ENCODE measurements around the gene TOE1.
"Not testable (repeated sequence)": the region's sequence is repeated elsewhere in the genome, so short reads cannot be mapped to it uniquely, and the experiment has no call there.

TOE1 gene

DNA sequence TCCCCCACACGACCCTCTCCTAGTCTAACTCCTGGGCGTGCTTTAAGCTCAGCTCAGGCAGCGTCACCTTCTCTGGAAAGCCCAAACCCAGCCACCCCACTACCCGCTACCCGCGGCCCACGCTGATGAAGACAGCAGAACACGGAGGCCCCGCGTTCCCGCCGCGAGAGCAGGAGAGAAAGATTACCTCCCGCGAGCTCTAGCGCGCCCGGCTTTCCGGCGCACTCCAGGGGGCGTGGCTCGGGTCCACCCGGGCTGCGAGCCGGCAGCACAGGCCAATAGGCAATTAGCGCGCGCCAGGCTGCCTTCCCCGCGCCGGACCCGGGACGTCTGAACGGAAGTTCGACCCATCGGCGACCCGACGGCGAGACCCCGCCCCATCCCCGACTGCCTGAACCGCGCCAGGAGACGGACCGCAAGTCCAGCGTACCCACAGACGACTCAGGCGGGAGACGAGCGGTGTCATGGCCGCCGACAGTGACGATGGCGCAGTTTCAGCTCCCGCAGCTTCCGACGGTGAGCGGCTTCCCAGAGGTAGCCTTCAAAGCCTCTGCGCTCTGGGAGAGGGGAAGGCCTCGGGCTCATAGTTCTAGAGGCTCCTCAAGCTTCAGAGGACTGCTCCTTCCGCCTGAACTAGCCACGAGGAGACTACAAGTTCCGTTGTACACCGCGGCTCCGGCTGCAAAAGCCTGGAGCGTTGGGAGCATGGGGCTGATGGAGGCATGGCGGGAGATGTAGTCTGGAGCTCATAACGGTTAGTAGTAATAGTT lies at the start of gene TOE1, which contains the start of gene MUTYH:
TOE1 (plus strand) TSS at position 382 of the 770 bp plus-strand sequence; CDS start at position 465, 83 bp downstream.
MUTYH (minus strand) TSS at position 652 of the 770 bp plus-strand sequence. CDS start 5,935 bp downstream, outside the sequence.
- DNase-seq: peak; percentile 94 to 97

DNA sequence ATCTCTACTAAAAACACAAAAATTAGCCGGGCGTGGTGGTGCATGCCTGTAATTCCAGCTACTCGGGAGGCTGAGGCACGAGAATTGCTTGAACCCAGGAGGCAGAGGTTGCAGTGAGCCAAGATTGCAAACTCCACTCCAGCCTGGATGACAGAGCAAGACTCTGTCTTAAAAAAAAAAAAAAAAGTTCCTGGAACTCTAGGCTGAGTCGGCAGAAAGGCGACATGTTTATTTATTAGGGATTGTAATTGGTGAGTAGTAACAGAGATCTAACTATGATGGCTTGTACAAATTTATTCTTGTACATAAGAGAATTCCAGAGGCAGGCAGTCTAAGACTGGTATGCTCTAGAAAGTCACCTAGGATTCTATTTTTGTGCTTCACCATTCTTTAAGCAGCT lies 49.0 kb upstream of the TOE1 start:
- DNase-seq: not testable (repeated sequence)

DNA sequence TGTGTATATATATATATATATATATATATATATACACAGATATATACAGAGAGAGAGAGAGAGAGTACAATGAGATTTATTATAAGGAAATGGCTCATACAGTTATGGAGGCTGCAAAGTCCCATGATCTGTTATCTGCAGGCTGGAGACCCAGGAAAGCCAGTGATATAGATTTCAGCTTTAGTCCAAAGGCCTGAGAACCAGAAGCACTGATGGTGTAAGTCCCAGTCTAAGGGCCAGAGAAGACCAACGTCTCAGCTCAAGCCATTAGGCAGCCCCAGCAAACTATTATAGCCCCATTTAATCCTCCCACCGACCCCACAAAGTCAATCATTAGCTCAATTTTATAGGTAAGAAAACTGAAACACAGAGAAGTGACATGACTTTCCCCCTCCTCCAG lies 48.3 kb upstream of the TOE1 start:
- no peak for DNase-seq

DNA sequence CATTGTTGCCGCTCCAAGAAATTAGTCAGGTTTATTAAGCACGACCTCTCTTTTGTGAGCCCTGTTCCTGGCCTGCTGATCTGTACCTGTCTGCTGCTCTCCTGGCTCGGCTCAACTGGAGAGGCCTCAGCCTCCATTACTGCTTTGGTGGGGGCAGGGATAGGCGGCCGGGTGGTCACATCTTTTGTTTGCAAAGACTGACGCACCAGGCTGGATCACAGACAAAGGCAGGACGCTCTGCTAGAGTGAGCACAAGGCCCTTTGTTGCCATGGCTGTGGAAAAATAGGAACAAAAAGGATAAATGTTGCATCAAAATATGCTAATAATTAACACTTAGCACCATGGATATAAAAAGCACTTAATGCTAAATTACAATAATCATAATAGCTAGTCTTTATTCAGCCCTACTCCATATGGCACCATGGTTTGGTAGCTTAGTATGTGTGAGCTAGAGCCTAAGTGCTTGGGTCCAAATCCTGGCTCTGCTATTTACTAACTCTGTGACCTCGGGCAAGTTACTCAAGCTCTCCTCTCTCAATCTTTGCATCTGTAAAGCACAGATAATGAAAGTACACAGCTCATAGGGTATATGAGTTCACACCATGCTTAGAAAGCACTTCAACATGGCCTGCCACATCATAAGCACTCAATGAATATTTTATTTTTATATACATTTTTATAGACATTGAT lies 42.2 kb upstream of the TOE1 start:
- no peak for DNase-seq

DNA sequence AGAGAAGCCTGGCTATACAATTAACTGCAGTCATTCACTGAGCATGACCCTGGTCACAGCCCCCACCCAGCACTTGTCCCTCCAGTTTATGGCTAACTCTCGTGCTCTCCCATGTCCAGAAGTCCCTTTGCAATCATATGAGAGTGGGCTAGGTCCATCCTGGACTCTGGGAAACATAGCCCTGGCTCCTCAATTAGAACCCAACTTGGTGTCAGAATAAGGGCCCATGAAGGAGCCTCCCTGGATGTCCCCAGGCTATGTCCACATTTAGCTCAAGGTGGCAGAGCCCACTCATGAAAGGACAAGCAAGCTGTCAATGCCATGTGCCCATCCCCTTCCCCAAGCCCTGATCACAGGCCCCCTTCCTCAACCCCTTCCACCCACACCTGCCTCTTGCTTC lies 40.7 kb upstream of the TOE1 start:
- DNase-seq: no peak

DNA sequence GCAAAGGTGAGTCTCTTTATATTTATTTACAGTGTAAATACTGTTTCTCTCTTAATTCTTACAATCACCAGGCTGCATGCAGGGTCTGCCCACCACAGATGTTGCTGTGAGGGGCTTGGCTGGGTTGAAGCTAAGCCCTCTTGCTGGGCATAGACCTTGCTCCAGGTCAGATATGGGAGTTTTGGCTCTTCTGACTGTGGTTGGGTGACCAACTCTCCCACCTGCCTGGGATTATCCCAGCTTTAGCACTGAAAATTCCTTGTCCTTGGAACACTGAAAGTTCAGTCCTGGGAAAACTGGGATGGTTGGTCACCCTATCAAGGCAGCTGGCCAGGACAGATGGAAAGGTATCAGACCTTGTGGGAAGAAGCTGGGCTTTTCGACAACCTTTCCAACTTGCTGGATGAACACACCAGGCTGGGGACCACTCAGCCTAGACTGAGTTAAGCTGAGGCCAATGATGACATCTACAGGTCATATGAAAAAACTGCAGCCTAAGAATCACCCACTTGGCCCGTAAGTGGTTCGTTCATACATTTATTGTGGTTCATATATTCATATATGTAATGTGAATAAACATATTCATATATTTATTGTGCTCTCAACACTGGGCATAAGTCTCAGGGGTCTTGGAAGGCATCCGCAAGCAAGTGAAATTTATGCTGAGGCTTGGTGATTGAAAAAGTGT lies 39.8 kb upstream of the TOE1 start:
- DNase-seq: peak; percentile 83 to 86

DNA sequence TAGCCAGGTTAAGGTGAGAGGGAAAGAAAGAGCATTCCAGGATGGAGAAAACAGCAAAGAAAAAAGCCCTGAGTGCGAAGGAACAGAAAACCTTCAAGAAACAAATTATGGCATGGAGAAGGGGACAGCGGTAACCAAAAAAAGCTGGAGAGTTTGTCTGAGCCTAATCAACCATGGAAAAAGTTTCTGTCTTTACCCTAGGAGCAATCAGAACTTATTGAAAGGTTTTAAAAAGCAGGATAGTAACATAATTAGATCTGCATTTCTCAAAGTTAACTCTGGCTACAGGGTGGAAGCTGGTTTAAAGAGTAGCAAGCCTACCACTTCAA lies 39.3 kb upstream of the TOE1 start:
- no peak for DNase-seq

DNA sequence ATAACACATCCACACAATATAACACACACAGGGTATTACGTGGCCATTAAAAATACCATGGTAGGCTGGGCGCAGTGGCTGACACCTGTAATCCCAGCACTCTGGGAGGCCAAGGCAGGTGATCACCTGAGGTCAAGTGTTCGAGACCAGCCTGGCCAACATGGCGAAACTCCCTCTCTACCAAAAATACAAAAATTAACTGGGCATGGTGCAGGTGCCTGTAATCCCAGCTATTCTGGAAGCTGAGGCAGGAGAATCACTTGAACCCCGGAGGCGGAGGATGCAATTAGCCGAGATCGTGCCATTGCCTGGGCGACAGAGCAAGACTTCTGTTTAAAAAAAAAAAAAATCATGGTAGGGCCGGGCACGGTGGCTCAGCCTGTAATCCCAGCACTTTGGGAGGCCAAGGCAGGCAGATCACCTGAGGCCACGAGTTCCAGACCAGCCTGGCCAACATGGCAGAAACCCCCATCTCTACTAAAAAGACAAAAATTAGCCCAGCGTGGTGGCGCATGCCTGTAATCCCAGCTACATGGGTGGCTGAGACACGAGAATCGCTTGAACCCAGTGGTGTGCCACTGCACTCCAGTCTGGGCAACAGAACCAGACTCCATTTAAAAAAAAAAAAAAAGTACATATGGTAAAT lies 37.3 kb upstream of the TOE1 start:
- DNase-seq: no peak

DNA sequence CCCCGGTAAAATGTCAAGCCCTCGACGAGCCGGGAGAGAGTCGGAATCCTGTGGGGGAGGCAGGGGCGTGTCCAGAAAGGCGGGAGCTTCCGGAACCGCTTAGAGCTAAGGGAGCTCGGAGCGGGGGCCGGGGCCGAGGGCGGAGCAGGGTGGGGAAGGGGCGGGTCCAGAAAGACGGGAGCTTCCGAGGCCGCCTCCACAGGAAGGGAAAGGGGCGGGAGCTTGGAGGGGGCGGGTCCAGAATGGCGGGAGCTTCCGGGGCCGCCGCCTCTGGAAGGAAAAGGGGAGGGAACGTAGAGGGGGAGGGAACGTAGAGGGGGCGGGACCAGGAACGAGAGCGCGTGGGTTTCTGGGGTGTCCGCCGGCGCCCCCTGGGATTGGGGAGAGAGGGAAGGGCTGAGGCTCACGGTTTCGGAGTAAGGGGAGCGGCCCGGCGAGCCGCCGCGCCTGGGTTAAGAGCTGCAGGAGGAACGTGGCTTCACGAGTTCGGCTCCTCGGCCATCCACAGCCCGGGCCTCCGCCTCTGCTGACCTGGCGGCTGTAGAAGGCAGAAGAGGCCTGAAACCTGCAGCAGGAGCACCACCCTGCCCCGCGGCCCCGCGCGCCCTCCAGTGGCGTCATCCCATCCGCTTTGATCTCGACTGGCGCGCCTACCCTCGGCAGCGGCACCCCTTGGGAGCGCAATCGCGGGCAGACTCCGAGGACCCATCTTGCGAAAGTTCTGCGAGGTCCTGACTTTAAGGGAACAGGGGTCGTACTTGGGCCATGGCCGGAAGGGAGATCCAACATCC lies 36.3 kb upstream of the TOE1 start:
- DNase-seq: peak; percentile 98 to 100

DNA sequence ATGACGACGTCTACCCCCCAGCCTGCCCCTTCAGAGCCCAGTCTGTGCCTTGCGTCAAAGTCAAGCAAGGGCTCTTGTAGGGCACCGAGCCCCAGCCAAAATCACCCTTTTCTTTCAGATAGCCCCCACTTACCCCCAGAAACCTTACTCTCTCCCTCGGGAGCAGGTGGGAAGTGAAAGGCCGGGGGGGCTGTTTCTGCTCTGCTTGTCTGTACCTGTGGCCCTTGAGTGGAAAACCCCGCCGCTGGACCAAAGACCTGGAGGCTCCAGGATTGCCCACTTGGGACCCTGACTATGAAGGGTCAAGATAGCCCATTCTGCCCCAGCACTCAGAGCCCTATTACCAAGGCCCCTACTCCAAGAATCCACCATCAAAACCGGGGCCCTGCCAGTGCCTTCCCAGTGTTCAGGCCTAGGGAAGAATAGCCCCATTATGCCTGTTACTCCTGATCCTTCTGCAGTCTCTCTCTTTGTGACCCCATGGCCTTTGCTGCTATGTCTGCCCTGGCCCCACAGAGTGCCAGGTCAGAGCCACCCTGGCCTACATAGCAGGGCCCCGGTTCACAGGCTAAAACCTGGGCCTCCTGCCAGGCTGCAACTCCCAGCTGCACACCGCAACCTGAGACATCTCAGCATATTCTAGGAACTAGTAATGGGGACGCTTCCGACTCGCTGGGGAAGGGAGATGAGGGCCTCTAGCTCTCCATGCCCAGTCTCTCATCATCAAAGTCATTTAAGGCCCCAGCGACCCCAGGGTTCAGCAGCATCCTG lies 35.5 kb upstream of the TOE1 start:
- DNase-seq: peak in 1 of 2 experiments; percentile 37

DNA sequence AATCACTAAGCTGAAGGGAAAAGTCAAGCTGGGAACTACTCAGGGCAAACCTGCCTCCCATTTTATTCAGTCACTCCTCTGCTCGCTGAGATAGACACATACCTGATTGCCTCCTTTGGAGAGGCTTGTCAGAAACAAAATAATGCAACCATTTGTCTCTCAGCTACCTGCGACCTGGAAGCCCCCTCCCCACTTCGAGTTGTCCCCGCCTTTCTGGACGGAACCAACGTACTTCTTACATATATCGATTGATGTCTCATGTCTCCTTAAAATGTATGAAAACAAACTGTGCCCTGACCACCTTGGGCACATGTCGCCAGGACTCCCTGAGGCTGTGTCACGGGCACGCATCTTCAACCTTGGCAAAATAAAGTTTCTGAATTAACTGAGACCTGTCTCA lies 34.7 kb upstream of the TOE1 start:
- no peak for DNase-seq

DNA sequence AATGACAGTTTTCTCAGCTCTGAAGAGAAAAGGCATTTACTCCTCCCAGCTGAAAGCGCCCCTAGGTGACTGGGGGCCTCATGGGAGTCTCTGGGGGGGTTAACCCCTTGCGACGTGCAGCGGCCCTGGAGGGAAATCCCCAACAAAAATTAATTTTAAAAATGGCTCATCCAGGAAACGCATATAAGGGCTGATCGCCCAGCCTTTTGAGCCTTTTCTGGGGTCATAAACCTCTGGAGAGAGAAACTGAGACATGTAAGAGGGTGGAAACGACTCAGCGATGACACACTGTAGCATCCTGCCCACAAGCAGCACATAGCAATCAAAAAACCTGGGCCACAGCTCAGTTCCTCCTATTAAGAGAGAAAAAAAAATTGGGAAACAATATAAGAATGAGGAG lies 33.7 kb upstream of the TOE1 start:
- no peak for DNase-seq

DNA sequence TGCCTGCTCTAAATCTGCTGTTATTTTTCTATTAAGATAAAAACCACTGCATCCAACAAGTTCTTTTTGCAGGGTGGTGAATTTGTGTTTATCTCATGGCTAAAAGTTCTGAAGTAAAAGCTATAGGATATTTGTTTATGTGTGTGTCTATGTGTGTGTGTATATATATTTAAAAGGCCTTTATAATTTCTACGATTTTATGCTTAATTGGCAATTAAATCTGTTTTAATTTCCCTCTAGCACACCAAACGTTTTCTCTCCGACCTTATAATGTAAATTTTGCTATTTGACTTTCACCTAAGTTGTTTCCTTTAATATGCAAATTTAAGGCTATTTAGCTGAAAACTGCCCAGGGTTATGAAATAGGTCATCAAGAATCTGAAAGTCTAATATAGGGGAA lies 33.1 kb upstream of the TOE1 start:
- no peak for DNase-seq

DNA sequence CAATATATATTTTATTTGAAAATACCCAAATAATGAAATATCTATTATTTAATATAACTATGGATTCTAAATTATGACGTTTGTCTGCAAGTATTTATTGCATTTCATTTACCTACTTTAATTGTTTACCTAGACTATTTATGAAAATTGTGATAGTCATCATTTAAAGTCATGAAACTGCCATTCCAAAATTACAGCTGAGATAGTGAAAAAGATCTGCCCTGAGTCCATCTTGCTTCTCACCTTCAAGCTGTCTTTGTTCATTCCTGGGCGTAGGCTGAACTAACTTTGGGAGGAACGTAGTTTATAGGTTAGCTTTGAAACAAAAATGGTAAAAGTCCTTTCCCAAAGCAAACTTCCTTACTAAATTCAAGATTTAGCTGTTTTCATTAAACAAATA lies 25.7 kb upstream of the TOE1 start:
- no peak for DNase-seq

DNA sequence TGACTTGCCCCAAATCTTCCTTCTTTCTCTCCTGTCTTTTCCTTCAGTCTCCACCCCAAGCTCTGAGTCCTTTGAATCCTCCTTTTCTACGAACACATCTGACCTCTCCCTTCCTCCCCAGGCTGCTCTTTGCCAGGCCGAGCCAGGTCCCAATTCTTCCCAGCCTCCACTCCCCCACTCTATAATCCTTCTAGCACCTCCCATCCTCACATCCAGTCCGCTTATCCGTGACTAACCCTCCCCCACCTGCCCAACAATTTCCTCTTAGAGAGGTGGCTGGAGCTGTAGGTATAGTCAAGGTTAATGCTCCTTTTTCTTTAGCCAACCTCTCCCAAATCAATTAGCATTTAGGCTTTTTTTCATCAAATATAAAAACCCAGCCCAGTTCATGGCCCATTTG lies 22.8 kb upstream of the TOE1 start:
- no peak for DNase-seq

DNA sequence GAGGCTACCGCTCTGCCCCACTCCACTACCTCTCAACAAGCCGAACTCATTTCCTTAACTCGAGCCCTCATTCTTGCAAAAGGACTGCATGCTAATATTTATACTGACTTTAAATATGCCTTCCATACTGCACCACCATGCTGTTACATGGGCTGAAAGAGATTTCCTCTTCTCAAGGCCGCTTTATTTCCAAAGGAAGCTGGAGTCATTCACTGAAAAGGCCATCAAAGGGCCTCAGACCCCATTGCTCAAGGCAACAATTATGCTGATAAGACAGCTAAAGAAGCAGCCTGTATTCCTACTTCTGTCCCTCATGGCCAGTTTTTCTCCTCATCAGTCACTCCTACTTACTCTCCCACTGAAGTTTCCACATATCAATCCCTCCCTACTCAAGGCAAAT lies 20.2 kb upstream of the TOE1 start:
- DNase-seq: no peak

DNA sequence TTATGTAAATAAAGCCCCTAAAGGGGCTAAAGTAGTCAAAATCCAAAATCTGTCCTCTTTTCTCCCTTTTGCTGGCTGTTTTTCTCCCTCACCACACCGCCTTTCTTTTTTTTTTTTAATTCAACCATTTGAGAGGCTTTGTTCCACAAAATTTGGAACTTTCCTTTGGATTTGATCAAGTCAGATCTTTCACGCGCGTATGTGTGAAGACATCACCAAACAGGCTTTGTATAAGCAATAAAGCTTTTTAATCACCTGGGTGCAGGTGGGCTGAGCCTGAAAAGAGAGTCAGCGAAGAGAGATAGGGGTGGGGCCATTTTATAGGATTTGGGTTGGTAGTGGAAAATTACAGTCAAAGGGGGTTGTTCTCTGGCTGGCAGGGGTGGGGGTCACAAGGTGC lies 18.5 kb upstream of the TOE1 start:
- no peak for DNase-seq

DNA sequence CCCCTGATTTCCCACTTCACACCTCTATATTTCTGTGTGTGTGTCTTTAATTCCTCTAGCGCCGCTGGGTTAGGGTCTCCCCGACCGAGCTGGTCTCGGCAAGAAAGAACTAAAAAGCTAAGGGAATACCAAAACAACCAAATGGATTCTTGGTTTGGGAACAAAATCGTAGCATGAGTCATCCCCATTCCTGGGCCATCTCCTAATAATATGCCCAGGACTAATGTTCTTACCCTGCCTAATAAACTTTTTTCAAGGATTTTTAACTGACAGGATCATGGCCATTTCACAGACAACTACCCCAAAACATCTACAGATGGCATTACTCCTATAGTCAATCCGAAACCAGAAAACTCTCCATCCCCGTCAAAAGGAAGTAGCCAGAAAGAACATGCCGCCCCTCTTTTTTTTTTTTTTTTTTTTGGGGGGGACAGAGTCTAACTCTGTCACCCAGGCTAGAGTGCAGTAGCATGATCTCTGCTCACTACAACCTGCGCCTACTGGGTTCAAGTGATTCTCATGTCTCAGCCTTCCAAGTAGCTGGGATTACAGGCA lies 17.4 kb upstream of the TOE1 start:
- no peak for DNase-seq

DNA sequence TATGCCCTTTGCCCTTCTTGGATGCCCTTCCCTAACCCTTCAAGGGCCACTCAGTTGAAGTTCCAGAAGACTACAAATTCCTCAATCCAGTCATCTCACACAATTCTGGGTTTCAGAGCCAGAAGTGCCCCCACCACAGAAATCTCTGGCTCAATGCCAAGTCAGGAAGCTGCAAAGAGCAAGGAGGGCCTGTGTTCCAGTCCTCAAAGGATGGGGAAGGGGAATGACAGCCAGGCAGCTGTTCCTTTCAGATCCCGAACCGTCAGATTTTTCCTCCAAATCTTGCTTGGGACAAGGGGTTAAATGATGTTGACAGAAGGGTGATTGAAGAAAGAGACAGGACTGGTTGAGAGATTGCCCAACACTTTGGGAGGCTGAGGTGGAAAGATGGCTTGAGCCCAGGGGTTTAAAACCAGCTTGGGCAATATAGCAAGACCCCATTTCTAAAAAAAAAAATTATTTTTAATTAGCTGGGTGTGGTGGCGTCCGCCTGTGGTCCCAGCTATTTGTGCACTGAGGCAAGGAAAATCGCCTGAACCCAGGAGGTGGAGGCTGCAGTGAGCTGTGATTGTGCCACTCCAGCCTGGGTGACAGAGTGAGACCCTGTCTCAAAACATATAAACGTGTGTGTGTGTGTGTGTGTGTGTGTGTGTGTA lies 14.0 kb upstream of the TOE1 start:
- DNase-seq: no peak

DNA sequence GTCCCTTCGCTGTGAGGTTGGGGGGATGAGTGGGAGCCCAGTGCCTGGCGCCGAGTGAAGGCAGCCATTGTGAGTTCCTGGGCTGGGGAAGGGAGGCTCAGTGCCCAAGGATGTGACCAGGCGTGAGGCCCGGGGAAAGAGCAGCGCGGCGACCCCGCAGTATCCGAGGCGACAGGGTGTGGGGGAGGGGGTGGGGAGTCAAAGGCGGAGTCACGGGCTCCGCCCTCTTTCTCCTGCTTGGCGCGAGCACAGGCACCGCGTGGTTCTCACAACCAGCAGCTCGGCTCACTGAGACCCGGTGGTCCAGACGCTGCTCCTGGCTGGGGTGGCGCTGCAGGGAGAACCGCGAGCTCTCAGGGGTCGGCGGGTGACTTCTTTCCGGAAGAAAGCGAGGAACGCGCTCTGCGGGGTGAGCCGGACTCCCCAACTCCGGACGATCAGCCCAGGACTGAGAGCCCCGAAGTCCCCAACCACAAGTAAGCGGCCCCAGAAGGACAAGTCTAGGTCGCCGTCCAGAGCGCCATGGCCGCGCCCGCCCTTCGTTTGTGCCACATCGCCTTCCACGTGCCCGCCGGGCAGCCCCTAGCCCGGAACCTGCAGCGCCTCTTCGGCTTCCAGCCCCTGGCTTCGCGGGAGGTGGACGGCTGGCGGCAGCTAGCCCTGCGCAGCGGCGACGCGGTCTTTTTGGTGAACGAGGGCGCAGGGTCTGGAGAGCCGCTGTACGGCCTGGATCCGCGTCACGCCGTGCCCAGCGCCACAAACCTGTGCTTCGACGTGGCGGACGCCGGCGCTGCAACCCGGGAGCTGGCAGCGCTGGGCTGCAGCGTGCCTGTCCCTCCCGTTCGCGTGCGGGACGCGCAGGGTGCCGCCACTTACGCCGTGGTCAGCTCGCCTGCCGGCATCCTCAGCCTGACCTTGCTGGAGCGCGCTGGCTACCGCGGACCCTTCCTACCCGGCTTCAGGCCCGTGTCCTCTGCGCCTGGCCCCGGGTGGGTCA lies 13.0 kb upstream of the TOE1 start, which contains the start of gene HPDL:
HPDL (plus strand) TSS at position 269 of the 997 bp plus-strand sequence; CDS start at position 523, 254 bp downstream.
- peak; percentile 68 to 79 for DNase-seq

Data from NCI-H2081 (cell line).